T-helper 17 cell (primary cell): ENCODE data around the gene WDR62. TPM values are rescaled to one million over a fixed set of nuclear protein-coding genes. Genes with fewer than 3 reads are reported as not detected.
A peak's percentile ranks its signal among the peaks of the same experiment; 100 is the strongest.
"Not testable (repeated sequence)": the region's sequence is repeated elsewhere in the genome, so short reads cannot be mapped to it uniquely, and the experiment has no call there.

Source experiments
- ATAC-seq: fragments of 150-1000 bp; cut with Tn5 transposase; 2 replicates; pipeline ENCODE4 v1.10.0; 2021; ENCODE audit warnings: mild to moderate bottlenecking, moderate library complexity
- DNase-seq, 3 donors: peaks; one replicate each; pipeline versions ENCODE4 v3.0.0 to v3.0.0-alpha.2; 2020 to 2021
- H3K9me3 ChIP-seq: one replicate; pipeline ENCODE4 v1.7.0; 2013; ENCODE audit warnings: low read length, mild to moderate bottlenecking; ENCODE audit not compliant: control insufficient read depth, poor library complexity, severe bottlenecking
- H3K27ac Mint-ChIP-seq: one replicate; pipeline ENCODE4 v1.8.0; 2022; ENCODE audit warnings: mild to moderate bottlenecking, moderate library complexity, mixed read lengths
- H3K27me3 Mint-ChIP-seq: one replicate; pipeline ENCODE4 v1.8.0; 2022; ENCODE audit warnings: mixed read lengths
- H3K36me3 Mint-ChIP-seq: one replicate; pipeline ENCODE4 v1.8.0; 2022; ENCODE audit warnings: low read depth, mixed read lengths
- H3K4me1 Mint-ChIP-seq: one replicate; pipeline ENCODE4 v1.8.0; 2022; ENCODE audit warnings: mild to moderate bottlenecking, mixed read lengths
- H3K4me3 Mint-ChIP-seq: one replicate; pipeline ENCODE4 v1.8.0; 2022; ENCODE audit warnings: mild to moderate bottlenecking, moderate library complexity, mixed read lengths
- total RNA-seq, 4 donors: library from RNA in 2 of 4; stranded (reverse) in 2 of 4; gene quantifications; one replicate each; pipeline ENCODE4 v1.2.3 and lab custom pipeline; 2022 to 2026

The WDR62 gene
- total RNA-seq, 2 donors from 2014 or later = 2.2 to 3.8 TPM

GRCh38 chr19:36049080-36049698 lies 5.5 kb upstream of the WDR62 start:
- ATAC-seq = no peak

GRCh38 chr19:36051236-36051635 lies 3.5 kb upstream of the WDR62 start:
- H3K9me3 ChIP-seq = no peaks in the 10 kb centered on the region
- Mint-ChIP-seq H3K4me1 (peaks cover 25% of the 10 kb centered on the region), H3K27ac (peak overlapping the region; percentile 67), H3K36me3 (peaks cover 2% of the 10 kb centered on the region), H3K27me3 (no peaks in the 10 kb centered on the region), H3K4me3 (peak overlapping the region; percentile 47)
- no peak for ATAC-seq
- no peak for DNase-seq

More at GRCh38 chr19:36049080-36049698, 5.5 kb upstream of the WDR62 start:
- Mint-ChIP-seq H3K36me3 (peaks cover 5% of the 10 kb centered on the region), H3K27ac (no peak overlapping the region), H3K27me3 (no peaks in the 10 kb centered on the region), H3K4me3 (no peak overlapping the region), H3K4me1 (peaks cover 20% of the 10 kb centered on the region)
- DNase-seq = no peak
- no peaks in the 10 kb centered on the region for H3K9me3 ChIP-seq

GRCh38 chr19:36051637-36052036 lies 3.1 kb upstream of the WDR62 start:
- H3K4me3 Mint-ChIP-seq = peak overlapping the region; percentile 19
- H3K9me3 ChIP-seq = no peaks in the 10 kb centered on the region
- H3K27me3 Mint-ChIP-seq = no peaks in the 10 kb centered on the region
- ATAC-seq = no peak
- H3K27ac Mint-ChIP-seq = peak overlapping the region; percentile 67
- no peak for DNase-seq
- peaks cover 24% of the 10 kb centered on the region for H3K4me1 Mint-ChIP-seq
- H3K36me3 Mint-ChIP-seq = peaks cover 2% of the 10 kb centered on the region

GRCh38 chr19:36054119-36054732 lies 471 bp upstream of the WDR62 start, which contains the start of gene THAP8:
Gene THAP8 (minus strand): TSS chr19:36054285. CDS start chr19:36054217, 68 bp downstream.
- H3K36me3 Mint-ChIP-seq = peaks cover 2% of the 10 kb centered on the region
- DNase-seq = peak; percentile 99
- no peaks in the 10 kb centered on the region for H3K9me3 ChIP-seq
- H3K27me3 Mint-ChIP-seq = no peaks in the 10 kb centered on the region
- H3K4me1 Mint-ChIP-seq = peaks cover 25% of the 10 kb centered on the region
- peak within 1 kb of the TSS; percentile 96 for H3K4me3 Mint-ChIP-seq
- H3K27ac Mint-ChIP-seq = peak within 1 kb of the TSS; percentile 90
- peak; percentile 87 for ATAC-seq

GRCh38 chr19:36058481-36059179 lies 3.9 kb downstream of the WDR62 start:
- no peak overlapping the region for H3K4me3 Mint-ChIP-seq

GRCh38 chr19:36059180-36059910 lies 4.6 kb downstream of the WDR62 start:
- no peaks in the 10 kb centered on the region for H3K9me3 ChIP-seq
- H3K4me1 Mint-ChIP-seq = peaks cover 13% of the 10 kb centered on the region
- no peaks in the 10 kb centered on the region for H3K36me3 Mint-ChIP-seq
- no peaks in the 10 kb centered on the region for H3K27me3 Mint-ChIP-seq
- DNase-seq (no peak), ATAC-seq (no peak)
- no peak overlapping the region for H3K27ac Mint-ChIP-seq
- H3K4me3 Mint-ChIP-seq = no peak overlapping the region

More at GRCh38 chr19:36058481-36059179, 3.9 kb downstream of the WDR62 start:
- H3K36me3 Mint-ChIP-seq = no peaks in the 10 kb centered on the region
- H3K9me3 ChIP-seq = no peaks in the 10 kb centered on the region
- peaks cover 15% of the 10 kb centered on the region for H3K4me1 Mint-ChIP-seq
- no peaks in the 10 kb centered on the region for H3K27me3 Mint-ChIP-seq
- peak overlapping the region; percentile 34 for H3K27ac Mint-ChIP-seq
- ATAC-seq (no peak), DNase-seq (no peak)

- H3K27ac Mint-ChIP-seq = no peak overlapping the region
- ATAC-seq = peak; percentile 52
Measured at GRCh38 chr19:36060430-36060829, 5.7 kb downstream of the WDR62 start.

GRCh38 chr19:36061367-36061766 lies 6.7 kb downstream of the WDR62 start:
- no peak for DNase-seq
- Mint-ChIP-seq H3K4me1 (peaks cover 6% of the 10 kb centered on the region), H3K27ac (no peak overlapping the region), H3K27me3 (no peaks in the 10 kb centered on the region), H3K36me3 (no peaks in the 10 kb centered on the region), H3K4me3 (no peak overlapping the region)
- no peak for ATAC-seq
- H3K9me3 ChIP-seq = no peaks in the 10 kb centered on the region

More at GRCh38 chr19:36060430-36060829, 5.7 kb downstream of the WDR62 start:
- H3K4me3 Mint-ChIP-seq = no peak overlapping the region
- H3K36me3 Mint-ChIP-seq = no peaks in the 10 kb centered on the region
- no peaks in the 10 kb centered on the region for H3K9me3 ChIP-seq
- DNase-seq = no peak
- H3K27me3 Mint-ChIP-seq = no peaks in the 10 kb centered on the region
- peaks cover 10% of the 10 kb centered on the region for H3K4me1 Mint-ChIP-seq

- no peak for DNase-seq
Measured at GRCh38 chr19:36064826-36065225, 10.1 kb downstream of the WDR62 start.

GRCh38 chr19:36067681-36068080 lies 13.0 kb downstream of the WDR62 start:
- Mint-ChIP-seq H3K4me3 (no peak overlapping the region), H3K27ac (no peak overlapping the region), H3K27me3 (no peaks in the 10 kb centered on the region), H3K4me1 (no peaks in the 10 kb centered on the region), H3K36me3 (no peaks in the 10 kb centered on the region)
- ATAC-seq = no peak
- H3K9me3 ChIP-seq = no peaks in the 10 kb centered on the region
- no peak for DNase-seq

More at GRCh38 chr19:36064826-36065225, 10.1 kb downstream of the WDR62 start:
- H3K9me3 ChIP-seq = no peaks in the 10 kb centered on the region
- no peak overlapping the region for H3K4me3 Mint-ChIP-seq
- no peak for ATAC-seq
- H3K4me1 Mint-ChIP-seq = peaks cover 3% of the 10 kb centered on the region
- H3K36me3 Mint-ChIP-seq = no peaks in the 10 kb centered on the region
- no peak overlapping the region for H3K27ac Mint-ChIP-seq
- no peaks in the 10 kb centered on the region for H3K27me3 Mint-ChIP-seq

- not testable (repeated sequence) for ATAC-seq, H3K36me3 Mint-ChIP-seq, H3K4me3 Mint-ChIP-seq
Measured at GRCh38 chr19:36068810-36069499, 14.3 kb downstream of the WDR62 start.

GRCh38 chr19:36072081-36072480 lies 17.4 kb downstream of the WDR62 start:
- Mint-ChIP-seq H3K27ac (no peak overlapping the region), H3K27me3 (no peaks in the 10 kb centered on the region), H3K36me3 (no peaks in the 10 kb centered on the region), H3K4me1 (no peaks in the 10 kb centered on the region), H3K4me3 (no peak overlapping the region)
- DNase-seq = no peak
- H3K9me3 ChIP-seq = no peaks in the 10 kb centered on the region
- no peak for ATAC-seq

More at GRCh38 chr19:36068810-36069499, 14.3 kb downstream of the WDR62 start:
- H3K27me3 Mint-ChIP-seq, H3K27ac Mint-ChIP-seq, DNase-seq, H3K9me3 ChIP-seq, H3K4me1 Mint-ChIP-seq: not testable (repeated sequence)
